Ovary (tissue), 9 donors: ENCODE measurements around the gene PCDHGB4. TPM values are rescaled to one million over a fixed set of nuclear protein-coding genes. Genes with fewer than 3 reads are reported as not detected.

ENCODE experiments used
- DNase-seq, 5 donors: peaks; one replicate each; pipeline ENCODE4 v3.0.0-alpha.2; 2019 to 2020
- H3K27ac ChIP-seq, 2 donors: fragments of 200-600 bp; one replicate each; pipeline versions ENCODE4 v1.5.1 to v1.8.0; 2019 to 2022
- H3K27me3 ChIP-seq: fragments of 200-600 bp; one replicate; pipeline ENCODE4 v1.8.0; 2022
- H3K36me3 ChIP-seq: fragments of 200-600 bp; sonication (generic); one replicate; pipeline ENCODE4 v1.5.1; 2019
- H3K4me1 ChIP-seq: one replicate; pipeline ENCODE4 v1.8.1; 2013; ENCODE audit warnings: mild to moderate bottlenecking, moderate library complexity; ENCODE audit not compliant: insufficient read depth
- H3K4me3 ChIP-seq: fragments of 200-600 bp; sonication (generic); one replicate; pipeline ENCODE4 v1.5.1; 2017
- H3K9me3 ChIP-seq, 2 donors: fragments of 200-600 bp in 1 of 2; sonication (generic) in 1 of 2; one replicate each; pipeline versions ENCODE4 v1.5.1 to v1.8.1; 2013 to 2019; ENCODE audit warnings: mild to moderate bottlenecking in 1 of 2, moderate library complexity in 1 of 2
- CTCF ChIP-seq, 3 donors: fragments of 450-650 bp in 2 of 3; fragments of 200-600 bp in 1 of 3; IDR thresholded peaks; one replicate each; pipeline versions ENCODE4 v1.5.1 to v1.8.0; 2016 to 2022; ENCODE audit warnings: antibody characterized with exemption in 3 of 3, mild to moderate bottlenecking in 1 of 3
- EP300 ChIP-seq: sonication (generic); formaldehyde crosslinking; IDR thresholded peaks from one replicate; pipeline ENCODE4 v1.6.1; 2017; ENCODE audit warnings: antibody characterized with exemption
- POLR2A ChIP-seq: fragments of 450-650 bp; IDR thresholded peaks from one replicate; pipeline ENCODE4 v1.6.1; 2017; ENCODE audit warnings: antibody characterized with exemption, mild to moderate bottlenecking, moderate library complexity
- WGBS, 3 donors: extraction: QIAGEN DNeasy Blood & Tissue Kit in 1 of 3; methylation state at CpG; one replicate each; pipeline versions ENCODE4 v1.1.5 to v1.1.7; 2013 to 2017; 5-methylcytosine and 5-hydroxymethylcytosine counted together
- intact Hi-C, 4 donors: fragments of 100-400 bp; cut with DNase I; formaldehyde crosslinking; loops; one replicate each; pipeline versions ENCODE4 v1.11.0 to v1.15.1; 2022 to 2023
- polyA plus RNA-seq, 2 donors: library from polyadenylated mRNA; stranded (reverse); fragments of 200-250 nt in 1 of 2; fragments of 350-450 nt in 1 of 2; fragmentation: Illumina TruSeq in 1 of 2; extraction: RNeasy Lipid Tissue Mini Kit (QIAGEN cat#74804) in 1 of 2; gene quantifications; one replicate each; pipeline ENCODE4 v1.2.3, GENCODE V29; 2013 to 2014
- total RNA-seq, 7 donors: library from RNA; depleted of rRNA in 2 of 7; stranded (reverse); fragments of >200 nt in 2 of 7; fragmentation: NEBNext Ultra II Directional in 3 of 7; extraction: Animal tissue kit (Norgen Biotek cat#: 25700) in 3 of 7; gene quantifications; one replicate each; pipeline versions ENCODE4 v1.1.0 to v1.2.4, GENCODE V29; 2016 to 2023
- donor health status: DM: no; HTN: no; CAD: no; lungs with moderate emphysema.
- donor health status: DM: no; HTN: no; CAD: no.
- donor health status: Bipolar disorder and iron deficiency.
- donor health status: DM: yes; HTN: yes; CAD: no.
- donor health status: DM: no; HTN: no; CAD: no.
- donor health status: DM: yes; HTN: yes; CAD: no.

PCDHGB4 gene
- total and polyA plus RNA-seq, 9 donors = 2.1 to 12.0 (median 7.9) TPM

DNA sequence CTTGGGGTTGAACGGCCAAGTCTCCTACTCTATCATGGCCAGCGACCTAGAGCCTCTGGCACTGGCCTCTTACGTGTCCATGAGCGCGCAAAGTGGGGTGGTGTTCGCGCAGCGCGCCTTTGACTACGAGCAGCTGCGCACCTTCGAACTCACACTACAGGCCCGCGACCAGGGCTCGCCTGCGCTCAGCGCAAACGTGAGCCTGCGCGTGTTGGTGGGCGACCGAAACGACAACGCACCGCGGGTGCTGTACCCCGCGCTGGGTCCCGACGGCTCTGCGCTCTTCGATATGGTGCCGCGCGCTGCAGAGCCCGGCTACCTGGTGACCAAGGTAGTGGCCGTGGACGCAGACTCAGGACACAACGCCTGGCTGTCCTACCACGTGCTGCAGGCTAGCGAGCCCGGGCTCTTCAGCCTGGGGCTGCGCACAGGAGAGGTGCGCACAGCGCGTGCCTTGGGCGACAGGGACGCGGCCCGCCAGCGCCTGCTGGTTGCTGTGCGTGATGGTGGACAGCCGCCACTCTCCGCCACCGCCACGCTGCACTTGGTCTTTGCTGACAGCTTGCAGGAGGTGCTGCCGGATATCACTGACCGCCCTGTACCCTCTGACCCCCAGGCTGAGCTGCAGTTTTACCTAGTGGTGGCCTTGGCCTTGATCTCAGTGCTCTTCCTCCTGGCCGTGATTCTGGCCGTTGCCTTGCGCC, 12.2 kb downstream of the PCDHGB4 start:
- Histone ChIP-seq H3K36me3 (no peaks in the 10 kb centered on the region), H3K4me3 (no peak overlapping the region), H3K4me1 (no peaks in the 10 kb centered on the region), H3K9me3 (peaks cover 10 to 38% of the 10 kb centered on the region in 2 donors), H3K27ac (no peak overlapping the region), H3K27me3 (no peaks in the 10 kb centered on the region)
- TF ChIP-seq CTCF (IDR thresholded peaks at IDR 0.05) (no peak), POLR2A (no peak), EP300 (no peak)
- DNase-seq = no peak
- 21 to 29% (median 21%) methylated on average over 5 to 61 of the region's 61 CpGs for WGBS, 3 donors
- intact Hi-C loops = loop anchor here in 2 of 4 donors (10.0 kb wide), 1 partner anchor 155 kb away; no protein-coding TSS in a partner anchor

DNA sequence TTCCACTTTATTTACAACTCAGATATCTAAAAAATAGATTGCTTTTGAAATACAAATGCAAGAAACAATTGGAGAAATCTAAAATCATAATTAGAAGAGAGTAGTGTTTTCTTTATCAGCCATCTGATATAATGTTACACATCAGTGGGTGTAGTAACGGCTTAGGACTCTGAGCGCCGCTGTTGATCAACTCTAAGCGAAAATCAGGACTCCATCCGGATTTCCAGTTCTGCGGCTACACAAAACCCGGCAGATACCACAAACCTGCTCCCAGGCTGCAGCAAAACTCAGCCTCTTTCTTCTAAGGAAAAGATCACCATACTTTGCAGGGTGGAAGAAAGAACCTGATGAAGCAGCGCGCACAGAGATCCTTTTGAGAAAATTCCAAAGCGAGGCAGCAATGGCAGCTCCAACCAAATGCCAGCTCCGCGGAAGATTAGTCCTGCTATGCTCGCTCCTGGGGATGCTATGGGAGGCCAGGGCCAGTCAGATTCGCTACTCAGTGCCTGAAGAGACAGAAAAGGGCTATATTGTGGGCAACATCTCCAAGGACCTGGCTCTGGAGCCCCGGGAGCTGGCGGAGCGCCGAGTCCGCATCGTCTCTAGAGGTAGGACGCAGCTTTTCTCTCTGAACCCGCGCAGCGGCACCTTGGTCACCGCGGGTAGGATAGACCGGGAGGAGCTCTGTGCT, 15.2 kb downstream of the PCDHGB4 start, which contains the start of gene PCDHGA9:
PCDHGA9 (plus strand) TSS at position 226 of the 691 bp plus-strand sequence; CDS start at position 401, 175 bp downstream.
- Histone ChIP-seq H3K4me3 (peak within 1 kb of the TSS; percentile 12), H3K27ac (no peak within 1 kb of the TSS), H3K9me3 (peaks cover 10 to 44% of the 10 kb centered on the region in 2 donors), H3K4me1 (no peaks in the 10 kb centered on the region), H3K27me3 (no peaks in the 10 kb centered on the region), H3K36me3 (no peaks in the 10 kb centered on the region)
- peak in 1 of 5 donors; percentile 28 for DNase-seq
- WGBS, 3 donors = 12 to 16% (median 13%) methylated on average over 27 of the region's 27 CpGs
- TF ChIP-seq EP300 (no peak), CTCF (IDR thresholded peaks at IDR 0.05) (no peak), POLR2A (no peak)
- intact Hi-C loops = loop anchor here in 1 of 4 donors (10.0 kb wide), 1 partner anchor 152 kb away; no protein-coding TSS in a partner anchor

GRCh38 chr5:141403387-141403786, 15.9 kb downstream of the PCDHGB4 start:
- H3K9me3 ChIP-seq = peaks cover 10 to 44% of the 10 kb centered on the region in 2 donors

More at GRCh38 chr5:141403387-141403786, 15.9 kb downstream of the PCDHGB4 start:
- Histone ChIP-seq H3K36me3 (no peaks in the 10 kb centered on the region), H3K4me1 (no peaks in the 10 kb centered on the region), H3K4me3 (no peak overlapping the region), H3K27ac (no peak overlapping the region), H3K27me3 (no peaks in the 10 kb centered on the region)
- DNase-seq = no peak
- TF ChIP-seq EP300 (no peak), POLR2A (no peak), CTCF (IDR thresholded peaks at IDR 0.05) (no peak)
- intact Hi-C loops = loop anchor here in 1 of 4 donors (10.0 kb wide), 1 partner anchor 151 kb away; no protein-coding TSS in a partner anchor
- 23 to 30% (median 24%) methylated on average over 22 of the region's 22 CpGs for WGBS, 3 donors
